Smooth muscle cell (in vitro differentiated cells): Measurements from ENCODE around the gene DCD. TPM values are rescaled to one million over a fixed set of nuclear protein-coding genes. Genes with fewer than 3 reads are reported as not detected.

Source experiments
- DNase-seq: peaks from one replicate; lab custom pipeline; 2025; ENCODE audit not compliant: unreplicated experiment; lab: John Stamatoyannopoulos, UW
- H2AFZ ChIP-seq: fragments of 200-600 bp; sonication (generic); 2 replicates; pipeline ENCODE4 v1.6.0; 2016; ENCODE audit warnings: antibody characterized with exemption, low read depth, mild to moderate bottlenecking
- H3F3A ChIP-seq: fragments of 200-600 bp; sonication (generic); 2 replicates; pipeline ENCODE4 v1.6.0; 2017; ENCODE audit warnings: antibody characterized with exemption, low read depth
- H3K27ac ChIP-seq: fragments of 200-600 bp; sonication (generic); 2 replicates; pipeline ENCODE4 v1.5.1; 2016; ENCODE audit warnings: low read depth, mild to moderate bottlenecking
- H3K27me3 ChIP-seq: fragments of 200-600 bp; sonication (generic); 2 replicates; pipeline ENCODE4 v1.6.1; 2016; ENCODE audit warnings: low read depth, mild to moderate bottlenecking
- H3K36me3 ChIP-seq: fragments of 200-600 bp; sonication (generic); 2 replicates; pipeline ENCODE4 v1.5.1; 2016; ENCODE audit warnings: low read depth
- H3K4me1 ChIP-seq: fragments of 200-600 bp; sonication (generic); 2 replicates; pipeline ENCODE4 v1.5.1; 2016; ENCODE audit warnings: low read depth
- H3K4me2 ChIP-seq: fragments of 200-600 bp; sonication (generic); 2 replicates; pipeline ENCODE4 v1.6.0; 2016; ENCODE audit warnings: mild to moderate bottlenecking
- H3K4me3 ChIP-seq: fragments of 200-600 bp; sonication (generic); 2 replicates; pipeline ENCODE4 v1.5.1; 2016; ENCODE audit warnings: mild to moderate bottlenecking
- H3K79me2 ChIP-seq: fragments of 200-600 bp; sonication (generic); 2 replicates; pipeline ENCODE4 v1.6.0; 2016; ENCODE audit warnings: low read depth, mild to moderate bottlenecking
- H3K9ac ChIP-seq: fragments of 200-600 bp; sonication (generic); 2 replicates; pipeline ENCODE4 v1.6.0; 2016; ENCODE audit warnings: low read depth
- H3K9me3 ChIP-seq: fragments of 200-600 bp; sonication (generic); replicated peaks from 2 replicates; pipeline ENCODE4 v1.5.1; 2016; ENCODE audit warnings: low read depth
- H4K20me1 ChIP-seq: fragments of 200-600 bp; sonication (generic); 2 replicates; pipeline ENCODE4 v1.6.0; 2016; ENCODE audit warnings: low read depth
- CTCF ChIP-seq: fragments of 200-600 bp; sonication (generic); IDR thresholded peaks from 2 replicates; pipeline ENCODE4 v1.5.1; 2017; ENCODE audit warnings: borderline replicate concordance, mild to moderate bottlenecking, antibody characterized with exemption; ENCODE audit not compliant: insufficient read depth, poor library complexity, severe bottlenecking
- WGBS: methylation state at CpG from one replicate; pipeline ENCODE4 v1.1.7; 2016; ENCODE audit warnings: low lambda C conversion rate; 5-methylcytosine and 5-hydroxymethylcytosine counted together
- polyA plus RNA-seq: library from polyadenylated mRNA; unstranded; fragments of >200 nt; fragmentation: Nextera tagmentation; extraction: Ambion mirVana; gene quantifications from 2 replicates; pipeline ENCODE4 v1.2.1, GENCODE V29; 2016
- total RNA-seq: library from RNA; depleted of rRNA; stranded (reverse); fragments of >200 nt; gene quantifications from 2 replicates; pipeline ENCODE4 v1.2.3, GENCODE V29; 2014

The DCD gene
- total and polyA plus RNA-seq, 2 experiments from 2014 or later, result not detected

GRCh38 chr12:54605138-54605970 lies 42.8 kb downstream of the DCD start:
- H3F3A ChIP-seq, result no peaks in the 10 kb centered on the region
- TF ChIP-seq CTCF, result no peak
- H3K9ac ChIP-seq, result no peak overlapping the region
- 95% methylated on average over 5 of the region's 6 CpGs for WGBS
- no peaks in the 10 kb centered on the region for H3K9me3 ChIP-seq
- H3K4me1 ChIP-seq, result no peaks in the 10 kb centered on the region
- peaks cover 10% of the 10 kb centered on the region for H3K27me3 ChIP-seq
- H3K4me2 ChIP-seq, result no peak overlapping the region
- no peak overlapping the region for H3K4me3 ChIP-seq
- no peak overlapping the region for H2AFZ ChIP-seq
- H4K20me1 ChIP-seq, result no peaks in the 10 kb centered on the region
- H3K36me3 ChIP-seq, result no peaks in the 10 kb centered on the region
- DNase-seq, result no peak
- H3K27ac ChIP-seq, result no peak overlapping the region
- no peaks in the 10 kb centered on the region for H3K79me2 ChIP-seq

- Histone ChIP-seq H4K20me1 (no peaks in the 10 kb centered on the region), H2AFZ (no peak overlapping the region), H3F3A (no peaks in the 10 kb centered on the region), H3K36me3 (no peaks in the 10 kb centered on the region), H3K4me3 (no peak overlapping the region), H3K79me2 (no peaks in the 10 kb centered on the region), H3K4me1 (no peaks in the 10 kb centered on the region), H3K9me3 (no peaks in the 10 kb centered on the region), H3K27me3 (peaks cover 11% of the 10 kb centered on the region), H3K27ac (no peak overlapping the region), H3K9ac (no peak overlapping the region), H3K4me2 (no peak overlapping the region)
- TF ChIP-seq CTCF, result no peak
- WGBS, result 94% methylated on average over 4 of the region's 4 CpGs
- DNase-seq, result no peak
Measured at GRCh38 chr12:54604436-54604835, 43.7 kb downstream of the DCD start.

GRCh38 chr12:54603872-54604271 lies 44.3 kb downstream of the DCD start:
- WGBS, result 94% methylated on average over 5 of the region's 5 CpGs
- Histone ChIP-seq H2AFZ (no peak overlapping the region), H3K4me1 (no peaks in the 10 kb centered on the region), H3K9ac (no peak overlapping the region), H4K20me1 (no peaks in the 10 kb centered on the region), H3K27ac (no peak overlapping the region), H3K36me3 (no peaks in the 10 kb centered on the region), H3K9me3 (no peaks in the 10 kb centered on the region), H3K4me2 (no peak overlapping the region), H3F3A (no peaks in the 10 kb centered on the region), H3K79me2 (no peaks in the 10 kb centered on the region), H3K4me3 (no peak overlapping the region), H3K27me3 (peaks cover 12% of the 10 kb centered on the region)
- TF ChIP-seq CTCF, result no peak
- DNase-seq, result no peak
